ENCODE measurements around the gene ANAPC7. TPM values are rescaled to one million over a fixed set of nuclear protein-coding genes. Genes with fewer than 3 reads are reported as not detected.

Gene ANAPC7
- total and polyA plus RNA-seq, 9 donors: 23.6 to 66.7 (median 41.7) TPM

GRCh38 chr12:110349514-110350151, 53.9 kb downstream of the ANAPC7 start:
- TF ChIP-seq EP300 (IDR thresholded peaks at IDR 0.05) (no peak), POLR2A (IDR thresholded peaks at IDR 0.05) (no peak), CTCF (IDR thresholded peaks at IDR 0.05) (no peak)
- no peak for DNase-seq
- intact Hi-C loops (cut with DNase I): no loop called here
- 38 to 54% (median 43%) methylated on average over 12 of the region's 12 CpGs for WGBS, 3 donors
- Histone ChIP-seq H3K4me3 (no peak overlapping the region), H3K27me3 (no peaks in the 10 kb centered on the region), H3K36me3 (no peaks in the 10 kb centered on the region), H3K27ac (no peak overlapping the region), H3K4me1 (ENCODE audit: insufficient read depth) (no peaks in the 10 kb centered on the region), H3K9me3 (no peaks in the 10 kb centered on the region)

GRCh38 chr12:110349096-110349495, 54.4 kb downstream of the ANAPC7 start:
- H3K36me3 ChIP-seq: no peaks in the 10 kb centered on the region

GRCh38 chr12:110348431-110349059, 55.0 kb downstream of the ANAPC7 start:
- no peaks in the 10 kb centered on the region for H3K9me3 ChIP-seq
- intact Hi-C loops (cut with DNase I): no loop called here
- no peak overlapping the region for H3K4me3 ChIP-seq
- TF ChIP-seq CTCF (IDR thresholded peaks at IDR 0.05) (no peak), EP300 (IDR thresholded peaks at IDR 0.05) (no peak), POLR2A (IDR thresholded peaks at IDR 0.05) (no peak)
- DNase-seq: no peak
- no peaks in the 10 kb centered on the region for H3K36me3 ChIP-seq
- no peaks in the 10 kb centered on the region for H3K4me1 ChIP-seq (ENCODE audit: insufficient read depth)
- no peak overlapping the region for H3K27ac ChIP-seq
- H3K27me3 ChIP-seq: no peaks in the 10 kb centered on the region
- 91 to 97% (median 93%) methylated on average over 7 of the region's 7 CpGs for WGBS, 3 donors

More at GRCh38 chr12:110349096-110349495, 54.4 kb downstream of the ANAPC7 start:
- no peaks in the 10 kb centered on the region for H3K4me1 ChIP-seq (ENCODE audit: insufficient read depth)
- no peak for DNase-seq
- WGBS, 3 donors: 82 to 93% (median 83%) methylated on average over 4 of the region's 4 CpGs
- TF ChIP-seq POLR2A (IDR thresholded peaks at IDR 0.05) (no peak), CTCF (IDR thresholded peaks at IDR 0.05) (no peak), EP300 (IDR thresholded peaks at IDR 0.05) (no peak)
- H3K9me3 ChIP-seq: no peaks in the 10 kb centered on the region
- intact Hi-C loops (cut with DNase I): no loop called here
- no peak overlapping the region for H3K27ac ChIP-seq
- no peaks in the 10 kb centered on the region for H3K27me3 ChIP-seq
- H3K4me3 ChIP-seq: no peak overlapping the region

- Histone ChIP-seq H3K9me3 (no peaks in the 10 kb centered on the region), H3K27ac (no peak overlapping the region), H3K4me3 (no peak overlapping the region), H3K4me1 (ENCODE audit: insufficient read depth) (no peaks in the 10 kb centered on the region), H3K27me3 (no peaks in the 10 kb centered on the region), H3K36me3 (no peaks in the 10 kb centered on the region)
- no peak for TF ChIP-seq POLR2A (IDR thresholded peaks at IDR 0.05)
- TF ChIP-seq CTCF (IDR thresholded peaks at IDR 0.05): no peak
- no peak for TF ChIP-seq EP300 (IDR thresholded peaks at IDR 0.05)
- intact Hi-C loops (cut with DNase I): no loop called here
- DNase-seq: no peak
- WGBS, 3 donors: 87 to 91% (median 91%) methylated on average over 8 of the region's 8 CpGs
Measured at GRCh38 chr12:110347767-110348166, 55.7 kb downstream of the ANAPC7 start.
